Transverse colon (tissue), 4 donors: Measurements from ENCODE around the gene IRF5. TPM values are rescaled to one million over a fixed set of nuclear protein-coding genes. Genes with fewer than 3 reads are reported as not detected.

ENCODE experiments used
- DNase-seq: peaks from one replicate; pipeline ENCODE4 v3.0.0-alpha.2; 2019
- H3K27ac ChIP-seq, 4 donors: fragments of 200-600 bp; sonication (generic); 2 replicates each; pipeline ENCODE4 v1.5.1; 2016 to 2018; ENCODE audit warnings: inconsistent platforms in 4 of 4
- H3K27me3 ChIP-seq: fragments of 200-600 bp; sonication (generic); 2 replicates; pipeline ENCODE4 v1.5.1; 2017; ENCODE audit warnings: inconsistent platforms
- H3K36me3 ChIP-seq, 4 donors: fragments of 200-600 bp; sonication (generic); 2 replicates each; pipeline ENCODE4 v1.5.1; 2017 to 2019; ENCODE audit warnings: inconsistent platforms in 4 of 4
- H3K4me1 ChIP-seq, 4 donors: fragments of 200-600 bp; sonication (generic); 2 replicates each; pipeline ENCODE4 v1.5.1; 2017 to 2020; ENCODE audit warnings: inconsistent platforms in 4 of 4
- H3K4me3 ChIP-seq, 4 donors: fragments of 200-600 bp; sonication (generic); 1 replicate in 1 of 4; 2 replicates in 3 of 4; pipeline versions ENCODE4 v1.5.1 to v1.6.1; 2017 to 2019; ENCODE audit warnings: inconsistent platforms in 4 of 4
- H3K9me3 ChIP-seq, 2 donors: fragments of 200-600 bp; sonication (generic); 2 replicates each; pipeline ENCODE4 v1.5.1; 2017 to 2019; ENCODE audit warnings: inconsistent platforms in 2 of 2
- EP300 ChIP-seq: sonication (generic); formaldehyde crosslinking; IDR thresholded peaks from one replicate; pipeline ENCODE4 v1.6.1; 2017; ENCODE audit warnings: antibody characterized with exemption, low read depth
- POLR2A ChIP-seq: fragments of 450-650 bp; IDR thresholded peaks from one replicate; pipeline ENCODE4 v1.6.1; 2016; ENCODE audit warnings: antibody characterized with exemption, mild to moderate bottlenecking, moderate library complexity
- POLR2AphosphoS5 ChIP-seq, 3 donors: sonication (generic); formaldehyde crosslinking; IDR thresholded peaks; one replicate each; pipeline ENCODE4 v1.6.1; 2016; ENCODE audit warnings: antibody characterized with exemption in 3 of 3
- WGBS, 2 donors: methylation state at CpG; one replicate each; pipeline ENCODE4 v1.1.5; 2018; ENCODE audit warnings: low coverage in 1 of 2; 5-methylcytosine and 5-hydroxymethylcytosine counted together
- in situ Hi-C, 4 donors: fragments of 200-750 bp; cut with MboI; loops; one replicate each; pipeline versions ENCODE4 v1.15.0 to v1.15.1; 2017; ENCODE audit warnings: low sequenced_read_pairs in 3 of 4, low pct_ligation_motif_present in 1 of 4, low pct_unique_long_range_greater_than_20kb in 1 of 4
- intact Hi-C: fragments of 100-400 bp; cut with DNase I; formaldehyde crosslinking; loops from one replicate; pipeline ENCODE4 v1.15.1; 2023; ENCODE audit warnings: low total_unique reads
- total RNA-seq, 4 donors: library from RNA; depleted of rRNA; stranded (reverse); fragments of >200 nt; gene quantifications; one replicate each; pipeline ENCODE4 v1.1.0, GENCODE V29; 2016
- TF ChIP-seq, protein P1 (sequence below), 5 experiments: fragments of 200-600 bp in 3 of 5; fragments of 450-650 bp in 2 of 5; sonication (generic) in 3 of 5; IDR thresholded peaks; 1 replicate in 2 of 5; 2 replicates in 3 of 5; pipeline ENCODE4 v1.5.1; 2016 to 2017; ENCODE audit warnings: antibody characterized with exemption in 5 of 5, inconsistent platforms in 3 of 5, mild to moderate bottlenecking in 2 of 5, moderate library complexity in 1 of 5

IRF5 gene
- total RNA-seq, 4 donors from 2014 or later, result 2.2 to 10.0 (median 6.2) TPM

- Histone ChIP-seq H3K27ac (no peak overlapping the region), H3K9me3 (no peaks in the 10 kb centered on the region), H3K36me3 (no peaks in the 10 kb centered on the region), H3K4me3 (peak overlapping the region in 1 of 4 donors; percentile 34), H3K27me3 (peaks cover 56% of the 10 kb centered on the region), H3K4me1 (peaks cover 7 to 32% (median 28%) of the 10 kb centered on the region in 4 donors)
- intact Hi-C loops, result no loop called here
- in situ Hi-C loops, result no loop called here
- 49% methylated on average over 9 of the region's 11 CpGs; no CpG with 5 or more reads in 1 of the 2 donors for WGBS, 2 donors
- TF ChIP-seq POLR2AphosphoS5 (IDR thresholded peaks at IDR 0.05) (no peak), EP300 (no peak), POLR2A (no peak)
- TF ChIP-seq, protein P1, sequence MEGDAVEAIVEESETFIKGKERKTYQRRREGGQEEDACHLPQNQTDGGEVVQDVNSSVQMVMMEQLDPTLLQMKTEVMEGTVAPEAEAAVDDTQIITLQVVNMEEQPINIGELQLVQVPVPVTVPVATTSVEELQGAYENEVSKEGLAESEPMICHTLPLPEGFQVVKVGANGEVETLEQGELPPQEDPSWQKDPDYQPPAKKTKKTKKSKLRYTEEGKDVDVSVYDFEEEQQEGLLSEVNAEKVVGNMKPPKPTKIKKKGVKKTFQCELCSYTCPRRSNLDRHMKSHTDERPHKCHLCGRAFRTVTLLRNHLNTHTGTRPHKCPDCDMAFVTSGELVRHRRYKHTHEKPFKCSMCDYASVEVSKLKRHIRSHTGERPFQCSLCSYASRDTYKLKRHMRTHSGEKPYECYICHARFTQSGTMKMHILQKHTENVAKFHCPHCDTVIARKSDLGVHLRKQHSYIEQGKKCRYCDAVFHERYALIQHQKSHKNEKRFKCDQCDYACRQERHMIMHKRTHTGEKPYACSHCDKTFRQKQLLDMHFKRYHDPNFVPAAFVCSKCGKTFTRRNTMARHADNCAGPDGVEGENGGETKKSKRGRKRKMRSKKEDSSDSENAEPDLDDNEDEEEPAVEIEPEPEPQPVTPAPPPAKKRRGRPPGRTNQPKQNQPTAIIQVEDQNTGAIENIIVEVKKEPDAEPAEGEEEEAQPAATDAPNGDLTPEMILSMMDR (IDR thresholded peaks at IDR 0.05), result no peak
- no peak for DNase-seq
Observed at GRCh38 chr7:128914566-128915151, 23.1 kb upstream of the IRF5 start.

GRCh38 chr7:128915271-128915819 is 22.4 kb upstream of the IRF5 start:
- Histone ChIP-seq H3K9me3 (no peaks in the 10 kb centered on the region), H3K4me3 (peak overlapping the region in 2 of 4 donors; percentile 4 to 34), H3K36me3 (no peaks in the 10 kb centered on the region), H3K27me3 (peaks cover 52% of the 10 kb centered on the region), H3K27ac (no peak overlapping the region), H3K4me1 (peaks cover 1 to 26% (median 21%) of the 10 kb centered on the region in 4 donors)
- in situ Hi-C loops, result no loop called here
- intact Hi-C loops, result no loop called here
- DNase-seq, result no peak
- TF ChIP-seq, protein P1 (IDR thresholded peaks at IDR 0.05), result no peak
- no peak for TF ChIP-seq POLR2AphosphoS5 (IDR thresholded peaks at IDR 0.05)
- no peak for TF ChIP-seq EP300
- TF ChIP-seq POLR2A, result no peak
- WGBS, 2 donors, result 4 to 19% methylated on average over 8 to 29 of the region's 34 CpGs

GRCh38 chr7:128915841-128916642 is 21.7 kb upstream of the IRF5 start:
- intact Hi-C loops, result no loop called here
- TF ChIP-seq POLR2AphosphoS5 (IDR thresholded peaks at IDR 0.05), result no peak
- no peak for TF ChIP-seq POLR2A
- TF ChIP-seq EP300, result no peak
- TF ChIP-seq, protein P1 (IDR thresholded peaks at IDR 0.05), result no peak
- 62% methylated on average over 65 of the region's 69 CpGs; no CpG with 5 or more reads in 1 of the 2 donors for WGBS, 2 donors
- Histone ChIP-seq H3K4me1 (peaks cover 0 to 24% (median 18%) of the 10 kb centered on the region in 4 donors), H3K27ac (no peak overlapping the region), H3K4me3 (peak overlapping the region in 2 of 4 donors; percentile 4 to 34), H3K9me3 (no peaks in the 10 kb centered on the region), H3K27me3 (peaks cover 49% of the 10 kb centered on the region), H3K36me3 (no peaks in the 10 kb centered on the region)
- no peak for DNase-seq
- in situ Hi-C loops, result no loop called here

DNA sequence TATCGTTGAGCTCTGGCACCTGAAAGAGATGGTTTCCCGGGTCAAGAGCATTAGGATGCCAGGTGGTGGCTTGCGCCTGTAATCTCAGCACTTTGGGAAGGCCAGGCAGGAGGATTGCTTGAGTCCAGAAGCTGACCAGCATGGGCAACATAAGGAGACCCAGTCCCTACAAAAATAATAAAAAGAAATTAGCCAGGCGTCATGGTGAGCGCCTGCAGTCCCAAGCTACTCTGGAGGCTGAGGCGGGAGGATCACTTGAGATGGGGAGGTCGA is 21.1 kb upstream of the IRF5 start:
- intact Hi-C loops, result no loop called here
- TF ChIP-seq POLR2AphosphoS5 (IDR thresholded peaks at IDR 0.05) (no peak), POLR2A (no peak), EP300 (no peak)
- TF ChIP-seq, protein P1 (IDR thresholded peaks at IDR 0.05), result no peak
- H3K27me3 ChIP-seq, result peaks cover 52% of the 10 kb centered on the region
- no peak overlapping the region for H3K27ac ChIP-seq
- no peak for DNase-seq
- whole genome bisulfite sequencing, 2 donors, result 93% methylated on average over 7 of the region's 7 CpGs; no CpG with 5 or more reads in 1 of the 2 donors
- peaks cover 0 to 19% (median 16%) of the 10 kb centered on the region in 4 donors for H3K4me1 ChIP-seq
- no peaks in the 10 kb centered on the region for H3K36me3 ChIP-seq
- H3K9me3 ChIP-seq, result no peaks in the 10 kb centered on the region
- in situ Hi-C loops, result no loop called here
- H3K4me3 ChIP-seq, result no peak overlapping the region
